B cell (primary cell): ENCODE data around the gene HSPBP1. TPM values are rescaled to one million over a fixed set of nuclear protein-coding genes. Genes with fewer than 3 reads are reported as not detected.

Experiments
- ATAC-seq: fragments of 200-7000 bp; cut with Tn5 transposase; one replicate; pipeline ENCODE4 v1.10.0; 2021; ENCODE audit warnings: low read depth, mild to moderate bottlenecking, moderate number of reproducible peaks, moderate library complexity
- CTCF ChIA-PET: fragments of 350-600 bp; sonication (Branson Sonifier 250); formaldehyde crosslinking; loops from one replicate; lab custom pipeline; 2021; ENCODE audit warnings: antibody characterized with exemption, inconsistent platforms; lab: Charles Lee
- POLR2A ChIA-PET: fragments of 350-600 bp; sonication (Branson Sonifier 250); formaldehyde crosslinking; loops from one replicate; lab custom pipeline; 2021; ENCODE audit warnings: antibody characterized with exemption; lab: Charles Lee
- DNase-seq: peaks from one replicate; pipeline ENCODE4 v3.0.0; 2013
- H2AFZ ChIP-seq: 2 replicates; pipeline ENCODE4 v1.6.1; 2012; ENCODE audit warnings: mild to moderate bottlenecking, low read depth, low read length; ENCODE audit not compliant: insufficient read depth, poor library complexity, severe bottlenecking
- H3K27ac ChIP-seq, 2 donors: 1 replicate in 1 of 2; 2 replicates in 1 of 2; pipeline ENCODE4 v1.5.1; 2012 to 2013; ENCODE audit warnings: low read length in 2 of 2, mild to moderate bottlenecking in 2 of 2, moderate library complexity in 1 of 2
- H3K27me3 ChIP-seq, 4 experiments: fragments of 200-600 bp in 1 of 4; sonication (generic) in 1 of 4; replicated peaks in 1 of 4; 1 replicate in 2 of 4; 2 replicates in 2 of 4; pipeline versions ENCODE4 v1.6.1 to v1.7.0; 2013 to 2016; ENCODE audit warnings: low read length in 3 of 4, mild to moderate bottlenecking in 2 of 4, mixed read lengths in 1 of 4, moderate library complexity in 1 of 4; ENCODE audit not compliant: insufficient read depth in 4 of 4, control insufficient read depth in 3 of 4; ENCODE audit errors: control extremely low read depth in 1 of 4
- H3K36me3 ChIP-seq, 2 experiments: replicated peaks in 1 of 2; 1 replicate in 1 of 2; 2 replicates in 1 of 2; pipeline versions ENCODE4 v1.6.1 to v1.7.1; 2013; ENCODE audit warnings: low read length in 1 of 2; ENCODE audit not compliant: insufficient read depth in 2 of 2, control insufficient read depth in 1 of 2; ENCODE audit errors: control extremely low read depth in 1 of 2, extremely low read depth in 1 of 2
- H3K4me1 ChIP-seq, 2 donors: fragments of 200-600 bp in 1 of 2; sonication (generic) in 1 of 2; 1 replicate in 1 of 2; 2 replicates in 1 of 2; pipeline versions ENCODE4 v1.5.1 to v1.6.1; 2013 to 2017; ENCODE audit warnings: low read length in 2 of 2; ENCODE audit not compliant: control insufficient read depth in 2 of 2, insufficient read depth in 2 of 2
- H3K4me2 ChIP-seq: replicated peaks from 2 replicates; pipeline ENCODE3; 2012; ENCODE audit warnings: mild to moderate bottlenecking, low read depth, low read length; ENCODE audit not compliant: poor library complexity, severe bottlenecking
- H3K4me3 ChIP-seq, 5 experiments: fragments of 200-600 bp in 1 of 5; sonication (generic) in 1 of 5; 1 replicate in 3 of 5; 2 replicates in 2 of 5; pipeline versions ENCODE4 v1.5.1 to v1.7.0; 2011 to 2016; ENCODE audit warnings: low read length in 4 of 5, mild to moderate bottlenecking in 4 of 5, low read depth in 2 of 5, control low read depth in 1 of 5, moderate library complexity in 1 of 5; ENCODE audit not compliant: insufficient read depth in 1 of 5; ENCODE audit errors: control extremely low read depth in 1 of 5, extremely low read depth in 1 of 5
- H3K79me2 ChIP-seq: fragments of 200-600 bp; sonication (generic); one replicate; pipeline ENCODE4 v1.6.0; 2016; ENCODE audit warnings: low read length; ENCODE audit not compliant: control insufficient read depth, insufficient read depth
- H3K9ac ChIP-seq: fragments of 200-600 bp; sonication (generic); 2 replicates; pipeline ENCODE4 v1.6.1; 2017; ENCODE audit warnings: mild to moderate bottlenecking, low read length, moderate library complexity
- H3K9me3 ChIP-seq, 3 donors: one replicate each; pipeline versions ENCODE4 v1.6.1 to v1.7.1; 2013; ENCODE audit warnings: low read length in 2 of 3; ENCODE audit not compliant: control insufficient read depth in 2 of 3, insufficient read depth in 1 of 3; ENCODE audit errors: control extremely low read depth in 1 of 3
- H4K20me1 ChIP-seq: 2 replicates; pipeline ENCODE4 v1.6.0; 2012; ENCODE audit warnings: mild to moderate bottlenecking, low read length; ENCODE audit not compliant: insufficient read depth, control insufficient read depth, poor library complexity, severe bottlenecking
- H3K27ac Mint-ChIP-seq: one replicate; pipeline ENCODE4 v1.8.0; 2021; ENCODE audit warnings: mixed read lengths
- H3K27me3 Mint-ChIP-seq: one replicate; pipeline ENCODE4 v1.8.0; 2021; ENCODE audit warnings: mixed read lengths
- H3K4me1 Mint-ChIP-seq: one replicate; pipeline ENCODE4 v1.8.0; 2021; ENCODE audit warnings: mixed read lengths
- H3K4me3 Mint-ChIP-seq: one replicate; pipeline ENCODE4 v1.8.0; 2021; ENCODE audit warnings: mixed read lengths
- H3K9me3 Mint-ChIP-seq: one replicate; pipeline ENCODE4 v1.8.0; 2022; ENCODE audit warnings: mixed read lengths; ENCODE audit not compliant: insufficient read depth
- EZH2 ChIP-seq: IDR thresholded peaks from 2 replicates; pipeline ENCODE4 v1.6.1; 2012; ENCODE audit warnings: borderline replicate concordance, low read depth, mild to moderate bottlenecking, moderate library complexity, low read length; ENCODE audit not compliant: insufficient read depth, poor library complexity, severe bottlenecking
- WGBS: methylation state at CpG from one replicate; pipeline ENCODE4 v1.1.5; 2013; ENCODE audit warnings: missing lambda C conversion rate; ENCODE audit not compliant: insufficient coverage; 5-methylcytosine and 5-hydroxymethylcytosine counted together
- intact Hi-C: fragments of 100-400 bp; cut with micrococcal nuclease; formaldehyde crosslinking; loops from one replicate; pipeline ENCODE4 v1.10.0; 2022
- polyA plus RNA-seq: library from polyadenylated mRNA; depleted of rRNA; stranded (reverse); fragments of >200 nt; gene quantifications from 2 replicates; pipeline ENCODE4 v1.2.3, GENCODE V29; 2012
- total RNA-seq, 2 donors: library from RNA; stranded (reverse); fragments of 120-200 nt in 1 of 2; gene quantifications; 1 replicate in 1 of 2; 2 replicates in 1 of 2; pipeline versions ENCODE4 v1.2.3 to v1.2.4, GENCODE V29; 2013 to 2022
- TF ChIP-seq, protein P1 (sequence below): fragments of 200-600 bp; IDR thresholded peaks from one replicate; pipeline ENCODE4 v1.8.0; 2022; ENCODE audit warnings: antibody characterized with exemption, mild to moderate bottlenecking

HSPBP1 gene
- total and polyA plus RNA-seq, 2 donors (not counting 1 experiment from before 2014, with no cell fraction given): 15.6 to 19.0 TPM

DNA sequence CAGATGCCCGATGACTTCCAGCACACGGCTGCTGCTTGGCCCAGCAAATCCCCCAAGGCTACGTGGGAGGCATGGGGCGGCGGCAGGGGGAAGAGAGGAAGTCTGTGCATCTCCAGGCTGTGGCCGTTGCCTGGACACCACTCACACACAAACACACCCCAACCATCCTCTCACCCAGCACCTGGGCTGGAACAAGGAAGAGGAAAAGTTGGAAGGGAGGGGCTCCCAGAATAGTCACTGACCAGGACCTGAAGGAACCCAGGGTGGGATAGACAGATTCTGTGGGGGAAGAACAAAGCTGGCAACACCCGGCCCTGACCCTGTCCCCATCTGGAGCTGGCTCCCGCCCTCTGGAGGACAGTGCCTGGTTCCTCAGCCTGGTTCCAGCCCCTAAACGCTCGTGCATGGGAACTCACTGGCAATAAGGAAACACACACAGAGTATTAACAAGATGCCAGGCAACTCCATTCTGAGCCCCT is 32.2 kb downstream of the HSPBP1 start:
- intact Hi-C loops: no loop called here
- no peak for DNase-seq
- Mint-ChIP-seq H3K4me1 (peaks cover 49% of the 10 kb centered on the region), H3K27me3 (no peaks in the 10 kb centered on the region), H3K4me3 (no peak overlapping the region), H3K27ac (peak overlapping the region; percentile 46), H3K9me3 (no peaks in the 10 kb centered on the region)
- POLR2A ChIA-PET: no interaction called here
- Histone ChIP-seq H2AFZ (no peak overlapping the region), H3K36me3 (peaks cover 0 to 64% of the 10 kb centered on the region in 2 experiments), H3K4me2 (peak overlapping the region; percentile 31), H3K27ac (peak overlapping the region in 1 of 2 donors; percentile 45), H3K4me3 (no peak overlapping the region), H3K9ac (no peak overlapping the region), H3K27me3 (no peaks in the 10 kb centered on the region), H3K9me3 (no peaks in the 10 kb centered on the region), H3K4me1 (peaks cover 54 to 60% of the 10 kb centered on the region in 2 donors), H3K79me2 (peaks cover 100% of the 10 kb centered on the region), H4K20me1 (peaks cover 95% of the 10 kb centered on the region)
- CTCF ChIA-PET: interaction anchor here (1.0 kb wide), 1 partner anchor 10 kb away, joined by 3 read pairs; no protein-coding TSS in a partner anchor
- no peak for TF ChIP-seq EZH2
- TF ChIP-seq, protein P1, sequence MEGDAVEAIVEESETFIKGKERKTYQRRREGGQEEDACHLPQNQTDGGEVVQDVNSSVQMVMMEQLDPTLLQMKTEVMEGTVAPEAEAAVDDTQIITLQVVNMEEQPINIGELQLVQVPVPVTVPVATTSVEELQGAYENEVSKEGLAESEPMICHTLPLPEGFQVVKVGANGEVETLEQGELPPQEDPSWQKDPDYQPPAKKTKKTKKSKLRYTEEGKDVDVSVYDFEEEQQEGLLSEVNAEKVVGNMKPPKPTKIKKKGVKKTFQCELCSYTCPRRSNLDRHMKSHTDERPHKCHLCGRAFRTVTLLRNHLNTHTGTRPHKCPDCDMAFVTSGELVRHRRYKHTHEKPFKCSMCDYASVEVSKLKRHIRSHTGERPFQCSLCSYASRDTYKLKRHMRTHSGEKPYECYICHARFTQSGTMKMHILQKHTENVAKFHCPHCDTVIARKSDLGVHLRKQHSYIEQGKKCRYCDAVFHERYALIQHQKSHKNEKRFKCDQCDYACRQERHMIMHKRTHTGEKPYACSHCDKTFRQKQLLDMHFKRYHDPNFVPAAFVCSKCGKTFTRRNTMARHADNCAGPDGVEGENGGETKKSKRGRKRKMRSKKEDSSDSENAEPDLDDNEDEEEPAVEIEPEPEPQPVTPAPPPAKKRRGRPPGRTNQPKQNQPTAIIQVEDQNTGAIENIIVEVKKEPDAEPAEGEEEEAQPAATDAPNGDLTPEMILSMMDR: no peak
- WGBS: 53% methylated on average over 4 of the region's 10 CpGs
- ATAC-seq: no peak
